GM18511 (cell line): ENCODE measurements around the gene F8A1.
"Not testable (repeated sequence)": the region's sequence is repeated elsewhere in the genome, so short reads cannot be mapped to it uniquely, and the experiment has no call there.

Source experiments
- ATAC-seq: cut with Tn5 transposase; IDR thresholded peaks from one replicate; pipeline ENCODE4 v1.9.1; 2021; ENCODE audit warnings: mild to moderate bottlenecking, moderate library complexity; ENCODE audit not compliant: unreplicated experiment

Gene F8A1

DNA sequence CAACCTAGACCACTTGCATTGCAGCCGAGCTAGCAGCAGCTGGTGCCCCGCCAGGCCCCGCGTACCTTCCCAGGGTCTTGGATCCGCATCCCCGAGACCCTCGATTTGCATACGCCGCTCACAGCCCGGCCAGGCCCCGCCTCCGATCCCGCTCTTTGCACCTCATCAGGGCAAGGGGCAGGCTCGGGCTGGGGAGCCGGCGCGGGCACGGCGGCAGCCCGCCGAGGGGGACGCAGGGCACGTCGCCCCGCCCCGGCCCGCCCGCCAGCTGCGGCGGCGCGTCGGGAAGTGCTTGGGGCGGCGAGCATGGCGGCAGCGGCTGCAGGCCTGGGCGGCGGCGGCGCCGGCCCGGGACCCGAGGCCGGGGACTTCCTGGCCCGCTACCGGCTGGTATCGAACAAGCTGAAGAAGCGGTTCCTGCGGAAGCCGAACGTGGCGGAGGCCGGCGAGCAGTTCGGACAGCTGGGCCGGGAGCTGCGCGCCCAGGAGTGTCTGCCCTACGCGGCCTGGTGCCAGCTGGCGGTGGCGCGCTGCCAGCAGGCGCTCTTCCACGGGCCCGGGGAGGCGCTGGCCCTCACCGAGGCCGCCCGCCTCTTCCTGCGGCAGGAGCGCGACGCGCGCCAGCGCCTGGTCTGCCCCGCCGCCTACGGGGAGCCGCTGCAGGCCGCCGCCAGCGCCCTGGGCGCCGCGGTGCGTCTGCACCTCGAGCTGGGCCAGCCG is at the start of gene F8A1:
Gene F8A1 (plus strand): TSS at position 287 of the 720 bp plus-strand sequence. CDS start 20 bp downstream, at position 307.
- ATAC-seq: peak; percentile 76

DNA sequence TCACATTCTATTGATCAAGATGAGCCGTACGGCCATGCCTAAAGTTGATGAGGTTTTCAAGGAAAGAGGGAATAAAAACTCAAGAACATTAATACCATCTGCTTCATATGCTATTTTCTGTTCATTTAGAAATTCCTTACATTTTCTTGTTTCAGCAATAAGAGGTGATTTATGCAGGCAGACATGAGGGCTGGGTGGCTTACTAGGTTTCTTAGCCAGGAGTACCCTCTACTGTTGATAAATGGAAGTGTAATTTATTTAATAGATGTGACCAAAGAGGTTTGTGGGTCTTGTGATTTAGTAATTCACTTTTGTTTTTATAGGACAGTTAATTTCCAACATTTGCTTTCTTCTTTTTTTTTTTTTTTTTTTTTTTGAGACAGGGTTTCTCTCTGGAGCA is 45.3 kb upstream of the F8A1 start:
- no peak for ATAC-seq

DNA sequence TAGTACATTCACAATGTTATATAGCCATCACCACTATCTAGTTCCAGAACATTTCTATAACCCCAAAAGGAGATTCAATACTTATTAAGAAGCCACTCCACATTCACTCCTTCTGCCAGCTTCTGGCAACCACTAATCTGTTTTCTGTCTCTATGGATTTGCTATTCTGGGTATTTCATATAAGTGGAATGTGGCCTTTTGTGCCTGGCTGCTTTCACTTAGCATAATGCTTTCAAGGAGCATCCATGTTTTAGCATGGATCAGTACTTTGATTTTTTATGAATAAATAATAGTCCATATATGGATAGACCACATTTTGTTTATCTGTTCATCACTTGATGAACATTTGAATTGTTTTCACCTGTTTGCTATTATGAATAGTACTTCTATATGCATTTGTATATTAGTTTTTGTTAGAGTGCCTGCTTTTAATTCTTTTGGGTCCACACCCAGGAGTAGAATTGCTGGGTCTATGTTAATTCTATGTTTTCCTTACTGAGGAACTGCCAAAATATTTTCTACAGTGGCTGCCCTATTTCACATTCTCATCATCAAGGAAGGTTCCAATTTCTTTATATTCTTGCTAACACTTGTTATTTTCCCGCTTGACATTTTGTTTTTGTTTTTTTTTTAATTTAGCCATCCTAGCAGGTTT is 35.1 kb upstream of the F8A1 start:
- ATAC-seq: no peak

DNA sequence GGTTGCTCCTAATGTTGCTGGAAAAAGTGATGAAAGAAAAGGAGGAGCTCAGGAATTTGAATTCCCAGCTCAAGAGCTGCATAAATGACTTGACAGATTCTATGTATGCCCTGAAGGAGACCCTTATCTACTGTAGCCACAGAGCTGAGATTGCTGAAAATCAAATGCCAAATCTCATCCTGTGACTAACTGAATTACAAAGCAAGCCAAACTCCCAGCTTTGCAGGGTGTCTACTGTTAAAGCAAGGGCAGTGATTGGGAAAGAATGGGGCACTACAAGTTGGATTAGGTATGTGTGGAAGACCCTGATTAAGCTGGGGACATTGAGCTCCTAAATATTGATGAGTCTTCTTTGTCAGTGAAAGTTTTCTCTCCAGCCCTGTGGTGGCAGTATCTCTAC is 30.9 kb upstream of the F8A1 start:
- ATAC-seq: no peak

DNA sequence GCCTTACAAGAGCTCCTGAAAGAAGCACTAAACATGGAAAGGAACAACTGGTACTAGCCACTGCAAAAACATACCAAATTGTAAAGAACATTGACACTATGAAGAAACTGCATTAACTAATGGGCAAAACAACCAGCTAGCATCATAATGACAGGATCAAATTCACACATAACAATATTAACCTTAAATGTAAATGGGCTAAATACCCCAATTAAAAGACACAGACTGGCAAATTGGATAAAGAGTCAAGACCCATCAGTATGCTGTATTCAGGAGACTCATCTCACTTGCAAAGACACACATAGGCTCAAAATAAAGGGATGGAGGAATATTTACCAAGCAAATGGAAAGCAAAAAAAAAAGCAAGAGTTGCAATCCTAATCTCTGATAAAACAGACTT is 17.6 kb upstream of the F8A1 start:
- ATAC-seq: not testable (repeated sequence)

DNA sequence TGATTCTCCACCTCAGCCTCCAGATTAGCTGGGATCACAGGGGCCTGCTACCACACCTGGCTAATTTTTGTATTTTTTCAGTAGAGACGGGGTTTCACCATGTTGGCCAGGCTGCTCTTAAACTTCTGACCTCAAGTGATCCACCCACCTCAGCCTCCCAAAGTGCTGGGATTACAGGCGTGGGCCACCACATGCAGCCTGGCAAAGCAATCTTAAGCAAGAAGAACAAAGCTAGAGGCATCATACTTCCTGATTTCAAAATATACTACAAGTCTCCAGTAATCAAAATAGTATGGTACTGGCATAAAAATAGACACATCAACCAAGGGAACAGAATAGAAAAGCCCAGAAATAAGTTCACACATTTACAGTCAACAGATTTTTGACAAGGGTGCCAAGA is 12.8 kb upstream of the F8A1 start:
- ATAC-seq: no peak

DNA sequence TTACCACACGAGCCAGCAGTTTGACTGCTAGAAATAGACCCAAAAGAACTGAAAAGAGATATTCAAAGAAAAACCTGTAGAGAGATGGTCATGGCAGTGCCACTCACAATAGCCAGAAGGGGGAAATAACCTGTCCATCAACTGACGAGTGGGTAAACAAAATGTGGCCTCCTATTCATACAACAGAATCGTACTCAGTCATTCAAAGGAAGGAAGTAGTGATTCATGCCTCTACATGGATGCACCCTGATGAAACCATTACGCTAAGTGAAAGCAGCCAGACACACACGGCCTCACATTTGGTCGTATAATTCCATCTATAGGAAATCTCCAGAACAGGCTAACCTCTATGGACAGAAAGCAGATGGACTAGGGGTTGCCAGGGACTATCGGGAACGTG is 2.1 kb upstream of the F8A1 start:
- ATAC-seq: not testable (repeated sequence)

DNA sequence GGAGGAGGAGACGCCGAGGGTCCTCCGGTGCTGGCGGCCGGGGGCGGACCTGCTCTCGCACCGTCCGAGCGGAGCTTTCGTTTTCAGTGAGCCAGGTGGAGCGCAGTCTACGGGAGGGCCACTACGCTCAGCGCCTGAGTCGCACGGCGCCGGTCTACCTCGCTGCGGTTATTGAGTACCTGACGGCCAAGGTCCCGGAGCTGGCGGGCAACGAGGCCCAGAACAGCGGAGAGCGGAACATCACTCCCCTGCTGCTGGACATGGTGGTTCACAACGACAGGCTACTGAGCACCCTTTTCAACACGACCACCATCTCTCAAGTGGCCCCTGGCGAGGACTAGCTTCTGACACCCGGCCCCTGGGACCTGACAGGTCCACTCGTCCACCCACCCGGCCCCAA is 1.1 kb upstream of the F8A1 start:
- not testable (repeated sequence) for ATAC-seq

DNA sequence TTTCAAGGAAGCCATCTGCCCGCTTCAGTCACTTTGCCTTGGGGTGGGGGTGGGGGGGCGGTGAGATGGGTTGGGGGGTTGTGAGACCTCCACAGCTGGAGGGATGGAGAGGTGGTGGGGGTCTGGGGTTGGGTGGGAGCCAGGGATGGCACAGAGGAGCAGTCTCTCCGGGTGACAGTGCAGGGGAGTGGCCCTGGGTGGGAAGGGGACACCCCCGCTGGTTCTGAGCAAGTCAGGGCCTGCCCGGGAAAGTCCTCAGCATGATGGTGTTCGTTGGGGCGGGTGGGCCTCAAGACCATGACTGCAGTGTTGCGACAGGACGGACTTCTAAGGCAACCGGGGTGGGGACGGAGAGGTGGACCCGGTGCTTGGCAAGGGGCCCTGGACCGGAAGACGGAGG is 606 bp upstream of the F8A1 start:
- ATAC-seq: not testable (repeated sequence)

DNA sequence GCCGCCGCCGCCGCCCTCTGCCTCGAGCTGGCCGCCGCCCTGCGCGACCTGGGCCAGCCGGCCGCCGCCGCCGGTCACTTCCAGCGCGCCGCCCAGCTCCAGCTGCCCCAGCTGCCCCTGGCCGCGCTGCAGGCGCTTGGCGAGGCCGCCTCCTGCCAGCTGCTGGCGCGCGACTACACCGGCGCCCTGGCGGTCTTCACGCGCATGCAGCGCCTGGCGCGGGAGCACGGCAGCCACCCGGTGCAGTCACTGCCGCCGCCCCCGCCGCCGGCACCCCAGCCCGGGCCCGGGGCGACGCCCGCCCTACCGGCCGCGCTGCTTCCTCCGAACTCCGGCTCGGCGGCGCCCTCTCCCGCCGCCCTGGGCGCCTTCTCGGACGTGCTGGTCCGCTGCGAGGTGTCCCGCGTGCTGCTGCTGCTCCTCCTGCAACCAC is 650 bp downstream of the F8A1 start:
- peak; percentile 50 for ATAC-seq

DNA sequence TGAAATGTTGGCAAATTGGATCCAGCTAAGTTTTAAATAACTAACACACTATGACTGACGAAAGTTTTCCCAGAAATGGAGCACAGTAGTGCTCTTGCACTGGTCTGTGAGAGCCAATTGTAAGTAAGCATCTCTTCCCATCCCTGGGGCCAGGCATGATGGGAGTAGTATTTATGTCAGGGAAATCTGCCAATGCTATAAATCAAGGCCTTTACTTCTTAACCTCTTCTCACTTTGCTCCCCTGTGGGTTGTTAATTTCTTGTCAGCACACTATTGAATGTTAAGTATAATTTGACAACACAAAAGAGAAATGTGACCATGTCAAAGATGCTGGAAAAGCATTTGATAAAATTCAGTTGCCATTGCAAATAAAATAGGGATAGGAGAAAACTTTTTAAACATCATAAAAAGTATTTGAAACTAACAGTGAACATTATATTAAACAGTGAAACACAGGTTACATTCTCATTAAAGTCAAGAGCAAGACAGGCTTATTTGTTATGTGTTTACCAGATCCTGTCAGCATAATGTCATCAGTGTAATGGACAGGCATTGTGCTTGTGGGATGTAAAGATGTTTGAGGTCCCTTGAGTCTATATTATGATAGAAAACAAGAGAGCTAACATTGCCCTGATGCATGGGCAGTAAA is 5.0 kb downstream of the F8A1 start:
- no peak for ATAC-seq

DNA sequence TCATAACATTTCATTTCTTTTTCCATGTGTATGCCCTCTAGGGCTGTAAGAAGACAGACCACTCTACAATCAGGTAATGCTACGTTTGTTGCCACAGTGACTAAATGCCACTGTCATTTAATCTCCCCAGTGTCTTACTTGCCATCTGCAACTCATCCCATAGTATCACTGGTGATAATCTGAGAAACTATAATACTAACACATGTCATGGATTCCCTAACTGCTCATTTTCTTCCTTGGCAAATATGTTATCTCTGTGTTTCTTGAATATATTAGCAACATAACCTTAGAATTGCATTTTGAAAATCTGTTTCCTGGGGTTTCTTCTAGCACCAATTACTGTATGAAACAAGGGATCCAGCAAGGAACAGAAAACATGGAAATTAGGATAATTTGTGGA is 6.1 kb downstream of the F8A1 start:
- ATAC-seq: no peak

DNA sequence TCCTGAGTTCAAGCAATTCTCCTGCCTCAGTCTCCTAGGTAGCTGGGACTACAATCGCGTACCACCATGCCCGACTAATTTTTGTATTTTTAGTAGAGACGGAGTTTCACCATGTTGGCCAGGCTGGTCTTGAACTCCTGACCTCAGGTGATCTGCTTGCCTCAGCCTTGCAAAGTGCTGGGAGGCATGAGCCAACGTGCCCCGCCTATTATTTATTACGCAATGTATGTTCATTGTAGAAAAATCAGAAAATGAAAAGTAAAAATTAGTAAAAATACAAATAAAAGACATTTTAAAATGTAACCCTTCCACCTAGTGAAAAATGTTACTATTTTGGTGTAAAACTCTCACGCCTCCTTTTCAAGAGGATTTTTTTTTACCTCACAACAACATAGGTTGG is 14.2 kb downstream of the F8A1 start:
- no peak for ATAC-seq

DNA sequence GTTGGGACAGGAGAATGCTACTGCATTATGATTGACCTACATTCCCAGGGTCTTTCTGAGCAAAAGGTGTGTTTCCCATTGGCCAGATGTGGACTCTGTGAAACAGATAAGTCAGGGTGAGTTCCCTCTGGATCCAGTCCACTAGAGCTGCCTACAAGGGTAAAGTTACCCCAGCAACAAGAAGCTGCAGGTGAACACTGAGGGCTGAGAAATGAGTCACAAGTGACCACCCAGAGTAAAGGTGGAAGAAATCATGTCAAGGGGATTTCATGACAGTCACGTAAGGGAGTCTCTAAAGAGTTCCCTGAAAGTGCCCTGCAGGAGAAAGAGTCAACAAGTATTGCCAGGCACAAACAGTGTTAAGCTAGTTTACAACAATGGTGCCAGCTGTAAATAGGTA is 16.3 kb downstream of the F8A1 start:
- no peak for ATAC-seq

DNA sequence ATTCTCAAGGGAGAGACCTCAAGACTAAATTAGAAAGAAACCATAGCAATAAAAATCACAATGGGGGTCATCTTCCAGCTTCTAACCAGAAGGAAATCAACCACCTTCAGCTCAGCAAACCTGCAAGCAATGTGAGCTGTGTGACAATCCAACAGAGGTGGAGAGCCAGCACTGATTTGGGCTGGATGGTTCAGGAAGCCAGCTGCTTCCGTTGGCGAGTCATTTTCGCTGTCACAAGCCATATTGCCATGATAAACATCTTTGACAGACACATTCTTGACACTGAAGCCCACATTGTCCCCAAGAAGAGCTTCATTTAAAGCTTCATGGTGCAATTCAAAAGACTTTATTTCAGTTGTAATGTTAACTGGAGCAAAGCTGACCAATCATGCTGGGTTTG is 22.7 kb downstream of the F8A1 start:
- no peak for ATAC-seq

DNA sequence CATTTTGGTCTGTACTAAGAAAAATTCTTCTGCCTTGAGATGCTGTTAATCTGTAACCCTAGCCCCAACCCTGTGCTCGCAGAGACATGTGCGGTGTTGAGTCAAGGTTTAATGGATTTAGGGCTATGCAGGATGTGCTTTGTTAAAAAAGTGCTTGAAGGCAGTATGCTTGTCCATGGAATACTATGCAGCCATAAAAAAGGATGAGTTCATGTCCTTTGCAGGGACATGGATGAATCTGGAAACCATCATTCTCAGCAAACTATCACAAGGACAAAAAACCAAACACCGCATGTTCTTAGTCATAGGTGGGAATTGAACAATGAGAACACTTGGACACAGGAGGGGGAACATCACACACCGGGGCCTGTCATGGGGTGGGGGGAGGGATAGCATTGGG is 23.9 kb downstream of the F8A1 start:
- not testable (repeated sequence) for ATAC-seq

DNA sequence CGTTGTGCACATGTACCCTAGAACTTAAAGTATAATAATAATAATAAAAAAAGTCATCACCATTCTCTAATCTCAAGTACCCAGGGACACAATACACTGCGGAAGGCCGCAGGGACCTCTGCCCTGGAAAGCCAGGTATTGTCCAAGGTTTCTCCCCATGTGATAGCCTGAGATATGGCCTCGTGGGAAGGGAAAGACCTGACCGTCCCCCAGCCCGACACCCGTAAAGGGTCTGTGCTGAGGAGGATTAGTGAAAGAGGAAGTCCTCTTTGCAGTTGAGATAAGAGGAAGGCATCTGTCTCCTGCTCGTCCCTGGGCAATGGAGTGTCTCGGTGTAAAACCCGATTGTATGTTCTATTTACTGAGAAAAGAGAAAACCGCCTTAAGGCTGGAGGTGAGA is 24.4 kb downstream of the F8A1 start:
- ATAC-seq: not testable (repeated sequence)

DNA sequence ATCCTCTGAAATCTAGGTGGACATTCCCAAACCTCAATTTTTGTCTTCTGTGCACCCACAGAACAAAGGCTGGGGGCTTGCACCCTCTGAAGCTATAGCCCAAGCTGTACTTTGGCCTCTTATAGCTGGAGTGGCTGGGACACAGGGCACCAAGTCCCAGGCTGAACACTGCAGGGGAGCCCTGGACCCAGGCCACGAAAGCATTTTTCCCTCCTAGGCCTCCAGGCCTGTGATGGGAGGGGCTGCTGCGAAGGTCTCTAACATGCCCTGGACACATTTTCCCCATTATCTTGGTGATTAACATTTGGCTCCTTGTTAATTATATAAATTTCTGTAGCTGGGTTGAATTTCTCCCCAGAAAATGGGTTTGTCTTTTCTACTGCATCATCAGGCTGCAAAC is 27.9 kb downstream of the F8A1 start:
- ATAC-seq: no peak

DNA sequence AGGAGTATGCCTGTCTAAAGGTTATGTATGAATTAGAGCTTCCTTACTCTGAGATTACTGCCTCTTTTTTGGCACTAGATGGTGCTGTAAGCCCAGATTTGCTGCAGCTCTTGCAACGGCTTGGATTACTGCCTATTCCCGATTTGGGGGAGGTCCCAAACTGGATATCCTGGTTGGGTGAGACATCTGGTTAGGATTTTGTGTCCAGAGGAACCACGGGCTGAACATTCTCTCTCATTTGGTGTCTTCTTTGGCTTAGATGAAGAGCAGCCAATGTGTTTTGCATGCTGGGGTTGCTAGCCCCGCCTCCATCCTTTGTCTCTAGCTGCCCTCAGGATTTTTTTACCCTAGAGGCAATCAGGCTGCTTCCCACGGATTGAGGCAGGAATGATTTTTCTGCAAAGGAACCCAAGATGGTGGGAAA is 31.9 kb downstream of the F8A1 start:
- peak; percentile 67 for ATAC-seq

DNA sequence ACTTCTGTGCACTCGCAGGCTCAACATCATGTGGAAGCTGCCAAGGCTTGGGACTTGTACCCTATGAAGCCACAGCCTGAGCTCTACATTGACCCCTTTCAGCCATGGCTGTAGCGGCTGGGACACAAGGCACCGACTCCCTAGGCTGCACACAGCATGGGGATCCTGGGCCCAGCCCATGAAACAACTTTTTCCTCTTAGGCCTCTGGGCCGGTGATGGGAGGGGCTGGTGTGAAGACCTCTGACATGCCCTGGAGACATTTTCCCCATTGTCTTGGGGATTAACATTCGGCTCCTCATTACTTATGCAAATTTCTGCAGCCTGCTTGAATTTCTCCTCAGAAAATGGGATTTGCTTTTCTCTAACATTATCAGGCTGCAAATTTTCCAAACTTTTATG is 38.6 kb downstream of the F8A1 start:
- not testable (repeated sequence) for ATAC-seq
